Right lung (tissue), 5 donors: Measurements from ENCODE around the gene PKP2. TPM values are rescaled to one million over a fixed set of nuclear protein-coding genes. Genes with fewer than 3 reads are reported as not detected.

Experiments
- DNase-seq, 2 donors: peaks; one replicate each; pipeline ENCODE4 v3.0.0-alpha.2; 2013
- polyA plus RNA-seq, 5 donors: library from polyadenylated mRNA; unstranded; fragments of 120-200 nt; gene quantifications; one replicate each; pipeline versions ENCODE4 v1.2.1 to v1.2.3, GENCODE V29; 2013; ENCODE audit warnings: inconsistent platforms in 1 of 5, low replicate concordance in 1 of 5; ENCODE audit not compliant: insufficient read length in 5 of 5, insufficient read depth in 1 of 5

The PKP2 gene
- polyA plus RNA-seq, 5 donors = 3.2 to 6.6 (median 4.4) TPM

DNA sequence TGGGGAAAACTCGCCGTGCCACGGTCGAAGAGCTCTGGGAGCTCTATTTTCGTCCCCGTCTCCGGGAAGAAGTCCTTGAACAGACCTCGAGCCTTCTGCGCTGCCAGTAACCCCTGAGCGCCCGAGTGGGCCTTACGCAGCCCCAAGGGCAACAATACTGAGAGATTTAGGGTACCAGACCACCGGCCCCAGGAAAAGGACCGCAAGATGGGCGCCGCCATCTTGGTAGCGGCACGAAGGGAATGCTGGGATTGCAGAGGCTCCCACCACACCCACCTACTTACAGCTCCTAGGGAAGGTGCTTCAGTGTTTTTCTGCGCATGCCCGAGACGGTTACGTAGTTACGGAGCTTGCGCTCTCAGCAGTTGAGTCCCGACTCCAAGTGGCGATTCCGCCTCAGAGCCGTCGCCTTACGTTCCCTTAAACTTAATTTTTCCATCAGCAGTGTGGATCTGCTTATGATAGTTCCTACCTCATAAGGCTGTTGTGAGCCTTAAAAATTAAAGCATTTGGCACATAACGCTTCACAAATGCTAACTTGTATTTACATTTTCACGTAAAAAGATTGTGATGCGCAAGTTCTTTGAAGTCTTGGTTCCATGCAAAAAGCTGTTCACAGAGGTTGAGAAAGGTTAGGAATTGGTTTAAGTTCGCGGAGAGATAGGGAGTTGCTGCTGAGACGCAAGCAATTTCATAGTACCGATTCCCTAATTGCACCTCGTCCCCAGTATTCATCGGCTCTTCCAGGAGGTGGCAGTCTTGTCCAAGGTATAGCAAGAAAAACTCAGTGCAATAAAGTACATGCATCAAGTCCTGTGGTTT is 140.7 kb downstream of the PKP2 start, which contains the start of gene YARS2:
Gene YARS2, minus strand, starts transcription at position 244 of the 822 bp plus-strand sequence. Its CDS starts 23 bp downstream, at position 221.
- peak; percentile 92 to 93 for DNase-seq

DNA sequence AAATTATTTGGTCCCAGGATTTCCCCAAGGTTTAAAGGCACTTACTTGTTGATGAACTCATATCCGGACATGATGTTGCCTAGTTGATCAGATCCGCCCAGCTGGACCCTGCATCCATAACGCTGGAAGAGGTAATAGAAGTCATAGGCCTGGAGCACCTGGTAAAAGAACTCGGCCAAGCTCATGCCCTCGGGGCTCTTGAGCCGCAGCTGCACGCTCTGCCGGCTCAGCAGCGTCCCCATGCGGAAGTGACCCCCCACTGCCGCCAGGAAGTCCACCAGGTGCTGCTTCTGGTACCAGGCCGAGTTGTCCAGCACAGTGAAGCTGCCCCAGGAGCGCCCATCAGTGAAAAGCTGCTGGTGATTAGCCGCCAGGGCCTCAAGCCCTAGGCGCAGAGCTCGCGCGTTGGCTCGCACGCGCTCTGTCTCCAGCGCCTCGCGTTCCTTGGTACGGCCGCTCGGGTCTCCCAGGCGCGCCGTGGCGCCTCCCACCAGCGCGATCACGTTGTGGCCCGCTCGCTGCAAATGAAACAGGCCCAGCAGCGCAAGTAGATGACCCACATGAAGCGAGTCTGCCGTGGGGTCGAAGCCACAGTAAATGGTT is 141.4 kb downstream of the PKP2 start:
- peak in 1 of 2 donors; percentile 54 for DNase-seq

DNA sequence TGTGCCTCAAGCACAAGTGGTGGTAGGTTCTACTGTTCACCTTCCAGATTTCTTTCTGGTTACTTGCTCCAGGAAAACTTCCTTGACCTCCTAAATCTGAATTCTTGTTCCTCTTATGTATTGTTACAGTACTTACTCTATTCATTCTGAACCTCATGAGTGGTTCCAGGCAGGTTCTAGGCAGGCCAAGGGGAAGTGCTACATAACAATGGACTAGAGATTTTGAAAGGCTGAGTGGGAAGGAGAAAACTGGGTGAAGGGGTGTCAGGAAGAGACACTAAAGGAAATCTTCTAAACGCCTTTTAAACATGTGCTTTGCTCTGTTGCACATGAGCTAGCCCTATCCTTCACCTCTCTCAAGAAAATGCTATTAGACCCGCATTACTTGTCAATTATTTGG is 142.5 kb downstream of the PKP2 start:
- no peak for DNase-seq

DNA sequence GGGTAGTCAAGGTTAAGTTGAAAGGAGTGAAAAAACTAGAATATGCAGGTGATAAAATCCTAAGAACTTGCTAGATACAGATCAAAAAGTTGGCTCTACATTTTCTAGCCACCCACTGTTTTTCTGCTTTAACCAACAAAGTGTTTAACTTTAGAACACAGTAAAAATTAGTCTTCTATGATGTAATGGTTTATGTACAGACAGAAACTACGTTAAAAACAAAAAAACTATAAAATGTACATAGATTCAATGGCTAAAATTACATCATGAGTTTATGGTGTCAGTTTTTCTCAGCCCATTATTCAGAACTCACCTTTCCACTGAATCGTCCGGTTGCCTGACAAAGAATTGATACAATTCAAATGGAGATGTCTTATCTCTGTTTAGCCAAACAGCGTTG is 143.0 kb downstream of the PKP2 start:
- no peak for DNase-seq

DNA sequence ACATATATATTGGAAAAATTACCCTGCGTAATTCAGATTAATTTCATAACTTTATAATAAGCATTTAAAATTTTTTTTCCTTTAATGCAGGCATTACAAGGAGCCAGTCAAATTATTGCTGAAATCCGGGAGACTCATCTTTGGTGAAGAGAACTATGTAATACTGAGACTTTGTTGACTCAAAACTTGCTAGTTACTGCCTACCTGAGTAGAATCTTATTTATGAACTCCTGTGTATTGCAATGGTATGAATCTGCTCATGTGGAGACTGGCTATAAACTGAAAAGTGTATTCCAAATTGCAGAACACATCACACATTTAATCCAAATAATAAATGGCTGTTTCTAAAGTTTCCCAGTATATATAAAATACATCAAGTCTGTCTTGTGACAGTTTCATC is 153.3 kb downstream of the PKP2 start:
- no peak for DNase-seq

DNA sequence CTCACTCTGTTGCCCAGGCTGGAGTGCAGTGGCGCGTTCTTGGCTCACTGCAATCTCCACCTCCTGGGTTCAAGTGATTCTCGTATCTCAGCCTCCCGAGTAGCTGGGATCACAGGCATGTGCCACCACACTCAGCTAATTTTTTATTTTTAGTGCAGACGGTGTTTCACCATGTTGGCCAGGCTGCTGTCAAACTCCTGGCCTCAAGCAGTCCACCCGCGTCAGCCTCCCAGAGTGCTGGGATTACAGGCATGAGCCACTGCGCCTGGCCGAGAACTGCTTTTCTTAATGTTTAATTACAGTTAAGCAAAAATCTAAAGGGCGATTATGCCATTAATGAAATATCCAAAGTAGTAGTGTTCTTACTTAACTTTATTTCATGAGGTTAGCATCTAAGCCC is 154.4 kb downstream of the PKP2 start:
- DNase-seq = no peak

Other genes with a start within 250 kb of the PKP2 start
- 100 to 1,000 TPM in 4 of 5 donors, 10 to 100 TPM in 1; 87.5 to 131 (median 112) TPM for gene DNM1L, start 217.5 kb downstream of the PKP2 start, polyA plus RNA-seq
- 10 to 100 TPM; 25.5 to 31.8 (median 26.4) TPM for gene YARS2, start 140.9 kb downstream of the PKP2 start, polyA plus RNA-seq